Esophagus squamous epithelium (tissue), 5 donors: ENCODE measurements around the gene KCNE4. TPM values are rescaled to one million over a fixed set of nuclear protein-coding genes. Genes with fewer than 3 reads are reported as not detected.

ENCODE experiments used
- DNase-seq: peaks from one replicate; lab custom pipeline; 2025; lab: John Stamatoyannopoulos, UW
- H3K27ac ChIP-seq, 4 donors: fragments of 200-600 bp; sonication (generic); one replicate each; pipeline ENCODE4 v1.5.1; 2016 to 2019; ENCODE audit warnings: mild to moderate bottlenecking in 1 of 4
- H3K27me3 ChIP-seq, 4 donors: fragments of 200-600 bp; sonication (generic); 1 replicate in 3 of 4; 2 replicates in 1 of 4; pipeline versions ENCODE4 v1.5.1 to v1.6.0; 2017 to 2021; ENCODE audit warnings: antibody characterized with exemption in 1 of 4
- H3K36me3 ChIP-seq, 3 donors: fragments of 200-600 bp; sonication (generic); one replicate each; pipeline ENCODE4 v1.5.1; 2016 to 2019
- H3K4me1 ChIP-seq, 3 donors: fragments of 200-600 bp; sonication (generic); one replicate each; pipeline ENCODE4 v1.5.1; 2017 to 2019
- H3K4me3 ChIP-seq, 4 donors: fragments of 200-600 bp; sonication (generic); 1 replicate in 3 of 4; 2 replicates in 1 of 4; pipeline ENCODE4 v1.5.1; 2016 to 2019; ENCODE audit warnings: mild to moderate bottlenecking in 2 of 4, moderate library complexity in 1 of 4
- H3K9me3 ChIP-seq, 3 donors: fragments of 200-600 bp; sonication (generic); one replicate each; pipeline ENCODE4 v1.5.1; 2016 to 2019
- POLR2A ChIP-seq, 4 donors: fragments of 450-650 bp; IDR thresholded peaks; one replicate each; pipeline ENCODE4 v1.6.1; 2017; ENCODE audit warnings: antibody characterized with exemption in 4 of 4, mild to moderate bottlenecking in 4 of 4, moderate library complexity in 3 of 4
- WGBS, 2 donors: methylation state at CpG; one replicate each; pipeline ENCODE4 v1.1.5; 2018; 5-methylcytosine and 5-hydroxymethylcytosine counted together
- intact Hi-C: fragments of 100-400 bp; cut with DNase I; formaldehyde crosslinking; loops from one replicate; pipeline ENCODE4 v1.15.0; 2022
- total RNA-seq, 4 donors: library from RNA; depleted of rRNA; stranded (reverse); fragments of >200 nt; gene quantifications; one replicate each; pipeline ENCODE4 v1.1.0, GENCODE V29; 2016
- TF ChIP-seq, protein P1 (sequence below), 6 experiments: fragments of 450-650 bp in 4 of 6; fragments of 200-600 bp in 2 of 6; sonication (generic) in 2 of 6; IDR thresholded peaks; one replicate each; pipeline ENCODE4 v1.5.1; 2016 to 2019; ENCODE audit warnings: antibody characterized with exemption in 6 of 6, mild to moderate bottlenecking in 4 of 6, moderate library complexity in 4 of 6
- donor health status: DM: yes; HTN: yes; CAD: no.

Gene KCNE4
- total RNA-seq, 4 donors from 2014 or later: 0.26 to 0.76 (median 0.35) TPM

GRCh38 chr2:223050188-223050587 is 1.8 kb upstream of the KCNE4 start:
- H3K27ac ChIP-seq: peak overlapping the region in 2 of 4 donors; percentile 78 to 82
- intact Hi-C loops: no loop called here
- H3K27me3 ChIP-seq: peaks cover 0 to 8% (median 0%) of the 10 kb centered on the region in 4 donors
- peaks cover 0 to 32% (median 0%) of the 10 kb centered on the region in 3 donors for H3K4me1 ChIP-seq
- no peaks in the 10 kb centered on the region for H3K9me3 ChIP-seq
- DNase-seq: no peak
- WGBS, 2 donors: 41 to 79% methylated on average over 3 of the region's 3 CpGs
- no peaks in the 10 kb centered on the region for H3K36me3 ChIP-seq
- TF ChIP-seq, protein P1, sequence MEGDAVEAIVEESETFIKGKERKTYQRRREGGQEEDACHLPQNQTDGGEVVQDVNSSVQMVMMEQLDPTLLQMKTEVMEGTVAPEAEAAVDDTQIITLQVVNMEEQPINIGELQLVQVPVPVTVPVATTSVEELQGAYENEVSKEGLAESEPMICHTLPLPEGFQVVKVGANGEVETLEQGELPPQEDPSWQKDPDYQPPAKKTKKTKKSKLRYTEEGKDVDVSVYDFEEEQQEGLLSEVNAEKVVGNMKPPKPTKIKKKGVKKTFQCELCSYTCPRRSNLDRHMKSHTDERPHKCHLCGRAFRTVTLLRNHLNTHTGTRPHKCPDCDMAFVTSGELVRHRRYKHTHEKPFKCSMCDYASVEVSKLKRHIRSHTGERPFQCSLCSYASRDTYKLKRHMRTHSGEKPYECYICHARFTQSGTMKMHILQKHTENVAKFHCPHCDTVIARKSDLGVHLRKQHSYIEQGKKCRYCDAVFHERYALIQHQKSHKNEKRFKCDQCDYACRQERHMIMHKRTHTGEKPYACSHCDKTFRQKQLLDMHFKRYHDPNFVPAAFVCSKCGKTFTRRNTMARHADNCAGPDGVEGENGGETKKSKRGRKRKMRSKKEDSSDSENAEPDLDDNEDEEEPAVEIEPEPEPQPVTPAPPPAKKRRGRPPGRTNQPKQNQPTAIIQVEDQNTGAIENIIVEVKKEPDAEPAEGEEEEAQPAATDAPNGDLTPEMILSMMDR (IDR thresholded peaks at IDR 0.05): no peak
- TF ChIP-seq POLR2A (IDR thresholded peaks at IDR 0.05): no peak
- no peak overlapping the region for H3K4me3 ChIP-seq

DNA sequence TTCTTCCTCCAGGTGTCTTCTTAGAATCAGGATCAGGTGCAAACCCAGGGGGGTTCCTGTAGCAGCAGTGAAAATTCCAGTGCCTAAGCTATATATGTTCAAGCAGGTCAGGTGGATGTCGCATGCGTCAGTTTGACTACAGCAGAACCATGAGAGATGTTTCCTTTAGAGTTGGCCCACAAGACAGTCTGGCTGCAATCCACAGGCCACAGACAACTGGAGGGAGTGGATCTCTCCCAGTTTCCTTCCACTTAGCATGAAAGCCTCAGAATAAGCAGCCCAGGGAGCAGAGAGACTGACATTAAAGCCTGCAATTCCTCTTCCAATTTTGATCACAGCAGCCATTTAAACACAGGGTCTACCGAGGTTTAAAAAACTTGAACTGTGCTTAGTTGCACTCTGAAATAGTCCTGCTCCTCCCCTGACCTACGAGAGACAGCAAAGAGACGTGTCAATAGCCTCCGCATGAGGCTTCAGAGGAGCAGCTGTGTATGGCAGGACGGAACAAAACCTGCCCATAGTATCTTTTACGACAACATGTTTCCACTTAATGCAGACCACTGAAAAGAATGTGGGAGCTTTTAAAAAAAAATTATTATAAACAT is 988 bp upstream of the KCNE4 start:
- WGBS, 2 donors: 44 to 56% methylated on average over 8 of the region's 8 CpGs
- Histone ChIP-seq H3K27me3 (peaks cover 0 to 8% (median 0%) of the 10 kb centered on the region in 4 donors), H3K4me3 (peak overlapping the region in 2 of 4 donors; percentile 42 to 52), H3K36me3 (no peaks in the 10 kb centered on the region), H3K9me3 (no peaks in the 10 kb centered on the region), H3K4me1 (peaks cover 0 to 40% (median 5%) of the 10 kb centered on the region in 3 donors), H3K27ac (peak overlapping the region; percentile 32 to 82 (median 68))
- TF ChIP-seq POLR2A (IDR thresholded peaks at IDR 0.05): no peak
- TF ChIP-seq, protein P1 (IDR thresholded peaks at IDR 0.05): no peak
- DNase-seq: no peak
- intact Hi-C loops: no loop called here

DNA sequence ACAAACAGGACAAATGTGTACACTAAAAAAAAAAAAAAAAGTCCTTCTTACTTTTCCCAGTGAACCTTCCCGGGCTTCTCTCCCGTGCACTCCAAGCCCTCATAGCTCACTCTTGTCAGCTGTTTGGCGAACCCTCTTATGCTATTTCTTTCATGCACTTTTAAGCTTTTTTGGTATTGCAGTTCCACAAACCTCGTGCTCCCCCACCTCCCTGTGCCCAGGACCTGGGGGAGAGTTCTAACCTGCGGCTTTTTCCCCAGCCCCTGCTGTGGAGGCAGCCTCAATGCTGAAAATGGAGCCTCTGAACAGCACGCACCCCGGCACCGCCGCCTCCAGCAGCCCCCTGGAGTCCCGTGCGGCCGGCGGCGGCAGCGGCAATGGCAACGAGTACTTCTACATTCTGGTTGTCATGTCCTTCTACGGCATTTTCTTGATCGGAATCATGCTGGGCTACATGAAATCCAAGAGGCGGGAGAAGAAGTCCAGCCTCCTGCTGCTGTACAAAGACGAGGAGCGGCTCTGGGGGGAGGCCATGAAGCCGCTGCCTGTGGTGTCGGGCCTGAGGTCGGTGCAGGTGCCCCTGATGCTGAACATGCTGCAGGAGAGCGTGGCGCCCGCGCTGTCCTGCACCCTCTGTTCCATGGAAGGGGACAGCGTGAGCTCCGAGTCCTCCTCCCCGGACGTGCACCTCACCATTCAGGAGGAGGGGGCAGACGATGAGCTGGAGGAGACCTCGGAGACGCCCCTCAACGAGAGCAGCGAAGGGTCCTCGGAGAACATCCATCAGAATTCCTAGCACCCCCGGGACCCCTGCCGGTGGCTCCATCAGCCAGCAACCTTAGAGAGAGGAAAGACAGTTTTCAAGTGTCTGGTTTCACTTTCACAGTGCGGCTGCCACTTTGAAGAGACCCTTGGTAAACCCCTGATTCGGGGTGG is 826 bp downstream of the KCNE4 start:
- Histone ChIP-seq H3K9me3 (no peaks in the 10 kb centered on the region), H3K27me3 (peaks cover 0 to 8% (median 0%) of the 10 kb centered on the region in 4 donors), H3K27ac (peak overlapping the region; percentile 59 to 84 (median 80)), H3K36me3 (no peaks in the 10 kb centered on the region), H3K4me3 (peak overlapping the region; percentile 13 to 52 (median 36)), H3K4me1 (peaks cover 0 to 46% (median 5%) of the 10 kb centered on the region in 3 donors)
- TF ChIP-seq, protein P1 (IDR thresholded peaks at IDR 0.05): no peak
- no peak for TF ChIP-seq POLR2A (IDR thresholded peaks at IDR 0.05)
- DNase-seq: no peak
- WGBS, 2 donors: 71 to 81% methylated on average over 20 to 23 of the region's 42 CpGs
- intact Hi-C loops: no loop called here

- 47 to 75% methylated on average over 7 to 9 of the region's 14 CpGs for WGBS, 2 donors
- Histone ChIP-seq H3K36me3 (no peaks in the 10 kb centered on the region), H3K4me1 (peaks cover 0 to 46% (median 5%) of the 10 kb centered on the region in 3 donors), H3K4me3 (peak overlapping the region; percentile 13 to 52 (median 36)), H3K9me3 (no peaks in the 10 kb centered on the region), H3K27me3 (peaks cover 0 to 8% (median 0%) of the 10 kb centered on the region in 4 donors), H3K27ac (peak overlapping the region; percentile 59 to 84 (median 80))
- intact Hi-C loops: no loop called here
- TF ChIP-seq, protein P1 (IDR thresholded peaks at IDR 0.05): no peak
- TF ChIP-seq POLR2A (IDR thresholded peaks at IDR 0.05): no peak
- no peak for DNase-seq
Observed at GRCh38 chr2:223053484-223054192, 1.6 kb downstream of the KCNE4 start.
